ENCODE data around the gene MYCBPAP. TPM values are rescaled to one million over a fixed set of nuclear protein-coding genes. Genes with fewer than 3 reads are reported as not detected.

MYCBPAP gene
- total and polyA plus RNA-seq, 2 donors (not counting 3 experiments of a cell fraction or from before 2014, with no cell fraction given): 0.40 to 0.66 TPM

- peak; percentile 31 for FAIRE-seq
- no peaks in the 10 kb centered on the region for H3K4me1 ChIP-seq (ENCODE audit: control insufficient read depth, extremely low read depth, insufficient read depth, low read length)
- no peak overlapping the region for H3K27ac ChIP-seq (ENCODE audit: insufficient read depth, low read depth, low read length)
- TF ChIP-seq JUN (IDR thresholded peaks at IDR 0.05; ENCODE audit: borderline replicate concordance, insufficient read depth, insufficient read length, low read depth) (no peak), GATA2 (IDR thresholded peaks at IDR 0.05; ENCODE audit: insufficient read depth, insufficient read length, low read depth, low read length) (no peak), FOS (IDR thresholded peaks at IDR 0.05; ENCODE audit: borderline replicate concordance, insufficient read depth, low read length) (no peak), POLR2A (IDR thresholded peaks at IDR 0.05; ENCODE audit: low read depth, low read length) (no peak), POLR2AphosphoS5 (IDR thresholded peaks at IDR 0.05; ENCODE audit: insufficient read depth, low read depth, low read length) (no peak), MYC (IDR thresholded peaks at IDR 0.05; ENCODE audit: low read depth, low read length) (no peak), CTCF (IDR thresholded peaks at IDR 0.05; ENCODE audit: extremely low read depth in 1 of 2, insufficient read depth in 1 of 2, low read depth in 1 of 2, low read length in 2 of 2) (no peak), EZH2 (IDR thresholded peaks at IDR 0.05; ENCODE audit: borderline replicate concordance, low read depth, low read length, severe bottlenecking) (no peak)
- TF ChIP-seq, protein P1, sequence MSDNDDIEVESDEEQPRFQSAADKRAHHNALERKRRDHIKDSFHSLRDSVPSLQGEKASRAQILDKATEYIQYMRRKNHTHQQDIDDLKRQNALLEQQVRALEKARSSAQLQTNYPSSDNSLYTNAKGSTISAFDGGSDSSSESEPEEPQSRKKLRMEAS (IDR thresholded peaks at IDR 0.05; ENCODE audit: insufficient read depth, insufficient read length): no peak
- no peak overlapping the region for H3K9ac ChIP-seq (replicated peaks; ENCODE audit: extremely low read depth, insufficient read depth, low read length)
- H3K27me3 ChIP-seq (ENCODE audit: control insufficient read depth in 2 of 2, insufficient read depth in 2 of 2, low read length in 2 of 2): peaks cover 13 to 28% of the 10 kb centered on the region in 2 experiments
- H3K4me3 ChIP-seq (replicated peaks in 1 of 3; ENCODE audit: insufficient read depth in 1 of 3, low read depth in 1 of 3, low read length in 3 of 3): no peak overlapping the region
- H3K79me2 ChIP-seq (ENCODE audit: control insufficient read depth, insufficient read depth, low read length): no peaks in the 10 kb centered on the region
- no TSS peak for BruUV-seq (replicated peaks)
- ChIA-PET CTCF (no interaction called here), POLR2A (no interaction called here)
- no peaks in the 10 kb centered on the region for H3K36me3 ChIP-seq (ENCODE audit: control insufficient read depth in 2 of 2, extremely low read depth in 1 of 2, insufficient read depth in 2 of 2, low read length in 2 of 2)
- H3K4me2 ChIP-seq (ENCODE audit: insufficient read depth, low read length): no peak overlapping the region
- H4K20me1 ChIP-seq (replicated peaks; ENCODE audit: control insufficient read depth, extremely low read depth, insufficient read depth, low read length): no peaks in the 10 kb centered on the region
- intact Hi-C loops (cut with micrococcal nuclease): no loop called here
- no peaks in the 10 kb centered on the region for H3K9me3 ChIP-seq (replicated peaks; ENCODE audit: control insufficient read depth, insufficient read depth, low read length)
- no peak overlapping the region for H2AFZ ChIP-seq (ENCODE audit: low read depth, low read length)
- dilution Hi-C loops (cut with MboI; ENCODE audit: extremely low pct_ligation_motif_present, low sequenced_read_pairs): no loop called here
- peak; percentile 19 for DNase-seq (ENCODE audit: low read depth, low spot score)
- H3K9me1 ChIP-seq (replicated peaks; ENCODE audit: control insufficient read depth, extremely low read depth, insufficient read depth, low read length): no peaks in the 10 kb centered on the region
Measured at GRCh38 chr17:50533720-50534148, 25.5 kb downstream of the MYCBPAP start.

All from endothelial cell of umbilical vein (primary cell).